OCI-LY1 (cell line): Measurements from ENCODE around the gene GNS.

Experiments
- H2AFZ ChIP-seq: fragments of 200-600 bp; sonication (generic), shearing (Covaris generic); 2 replicates; pipeline ENCODE4 v1.6.0; 2014; ENCODE audit warnings: antibody characterized with exemption, mild to moderate bottlenecking, low read length
- H3F3A ChIP-seq: fragments of 200-600 bp; sonication (generic), shearing (Covaris generic); 2 replicates; pipeline ENCODE4 v1.6.0; 2014; ENCODE audit warnings: mild to moderate bottlenecking, antibody characterized with exemption, low read length, moderate library complexity; ENCODE audit not compliant: insufficient read depth
- H3K27ac ChIP-seq: fragments of 200-600 bp; sonication (generic); 2 replicates; pipeline ENCODE4 v1.5.1; 2014; ENCODE audit warnings: low read length, mixed run types, mild to moderate bottlenecking, low read depth; ENCODE audit not compliant: poor library complexity, severe bottlenecking
- H3K27me3 ChIP-seq: fragments of 200-600 bp; sonication (generic); 2 replicates; pipeline ENCODE4 v1.6.0; 2014; ENCODE audit warnings: antibody characterized with exemption, mild to moderate bottlenecking, low read length, moderate library complexity; ENCODE audit not compliant: insufficient read depth
- H3K36me3 ChIP-seq: fragments of 200-600 bp; sonication (generic); 2 replicates; pipeline ENCODE4 v1.6.1; 2014; ENCODE audit warnings: mild to moderate bottlenecking, antibody characterized with exemption, low read length, moderate library complexity, mixed read lengths; ENCODE audit not compliant: insufficient read depth
- H3K4me1 ChIP-seq: fragments of 200-600 bp; sonication (generic); 2 replicates; pipeline ENCODE4 v1.5.1; 2014; ENCODE audit warnings: mild to moderate bottlenecking, low read length, moderate library complexity; ENCODE audit not compliant: insufficient read depth, severe bottlenecking
- H3K4me2 ChIP-seq: fragments of 200-600 bp; sonication (generic), shearing (Covaris generic); 2 replicates; pipeline ENCODE4 v1.6.1; 2014; ENCODE audit warnings: low read length
- H3K4me3 ChIP-seq: fragments of 200-600 bp; sonication (generic); 2 replicates; pipeline ENCODE4 v1.5.1; 2014; ENCODE audit warnings: low read length, low read depth, mild to moderate bottlenecking, mixed read lengths; ENCODE audit not compliant: poor library complexity, severe bottlenecking
- H3K79me2 ChIP-seq: fragments of 200-600 bp; shearing (Covaris generic); 2 replicates; pipeline ENCODE4 v1.6.1; 2016; ENCODE audit warnings: mixed run types, low read length, mixed read lengths; ENCODE audit not compliant: insufficient read depth
- H3K9ac ChIP-seq: fragments of 200-600 bp; sonication (generic), shearing (Covaris generic); 2 replicates; pipeline ENCODE4 v1.6.1; 2014; ENCODE audit warnings: mild to moderate bottlenecking, low read length, mixed read lengths
- H3K9me2 ChIP-seq: fragments of 200-600 bp; sonication (generic), shearing (Covaris generic); 2 replicates; pipeline ENCODE4 v1.6.1; 2014; ENCODE audit warnings: low read depth, mild to moderate bottlenecking, low read length, mixed read lengths
- H3K9me3 ChIP-seq: fragments of 200-600 bp; shearing (Covaris generic); 2 replicates; pipeline ENCODE4 v1.6.1; 2014; ENCODE audit warnings: low read length, mixed read lengths
- H4K20me1 ChIP-seq: fragments of 200-600 bp; sonication (generic), shearing (Covaris generic); 2 replicates; pipeline ENCODE4 v1.6.0; 2016; ENCODE audit warnings: mild to moderate bottlenecking, low read length; ENCODE audit not compliant: insufficient read depth
- EZH2 ChIP-seq: fragments of 200-600 bp; sonication (generic), shearing (Covaris generic); IDR thresholded peaks from 2 replicates; pipeline ENCODE4 v1.8.0; 2017; ENCODE audit warnings: borderline replicate concordance, mixed run types, mild to moderate bottlenecking, antibody characterized with exemption, low read length, moderate library complexity, mixed read lengths
- TF ChIP-seq, protein P1 (sequence below): fragments of 200-600 bp; sonication (generic), shearing (Covaris generic); IDR thresholded peaks from 2 replicates; pipeline ENCODE4 v1.5.1; 2017; ENCODE audit warnings: mild to moderate bottlenecking, antibody characterized with exemption, low read length, moderate library complexity, mixed read lengths

GNS gene

DNA sequence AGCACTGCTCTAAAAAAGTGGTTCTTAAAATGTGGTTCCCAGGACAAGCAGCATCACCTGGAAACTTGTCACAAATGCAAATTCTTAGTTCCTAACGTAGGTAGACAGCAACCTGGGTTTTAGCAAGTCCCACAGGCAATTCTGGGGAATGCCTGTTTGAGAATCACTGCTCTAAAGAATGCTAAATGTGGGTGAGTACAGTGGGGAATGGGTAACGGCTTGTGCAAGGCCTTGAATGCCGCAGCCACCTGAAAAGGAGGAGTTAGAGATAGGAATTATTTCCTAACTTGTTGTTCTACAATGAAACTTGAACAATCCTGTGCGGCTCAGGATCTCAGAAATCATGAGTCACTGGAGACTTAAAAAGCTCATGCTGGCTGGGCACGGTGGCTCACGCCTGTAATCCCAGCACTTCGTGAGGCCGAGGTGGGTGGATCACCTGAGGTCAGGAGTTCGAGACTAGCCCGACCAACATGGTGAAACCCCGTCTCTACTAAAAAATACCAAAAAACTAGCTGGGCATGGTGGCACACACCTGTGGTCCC, 34.9 kb downstream of the GNS start:
- no peak overlapping the region for H3K9ac ChIP-seq
- H3K4me1 ChIP-seq = no peaks in the 10 kb centered on the region
- no peaks in the 10 kb centered on the region for H3K9me3 ChIP-seq
- H3K27ac ChIP-seq = no peak overlapping the region
- H3F3A ChIP-seq = no peaks in the 10 kb centered on the region
- no peaks in the 10 kb centered on the region for H4K20me1 ChIP-seq
- H3K27me3 ChIP-seq = no peaks in the 10 kb centered on the region
- no peak for TF ChIP-seq EZH2
- TF ChIP-seq, protein P1, sequence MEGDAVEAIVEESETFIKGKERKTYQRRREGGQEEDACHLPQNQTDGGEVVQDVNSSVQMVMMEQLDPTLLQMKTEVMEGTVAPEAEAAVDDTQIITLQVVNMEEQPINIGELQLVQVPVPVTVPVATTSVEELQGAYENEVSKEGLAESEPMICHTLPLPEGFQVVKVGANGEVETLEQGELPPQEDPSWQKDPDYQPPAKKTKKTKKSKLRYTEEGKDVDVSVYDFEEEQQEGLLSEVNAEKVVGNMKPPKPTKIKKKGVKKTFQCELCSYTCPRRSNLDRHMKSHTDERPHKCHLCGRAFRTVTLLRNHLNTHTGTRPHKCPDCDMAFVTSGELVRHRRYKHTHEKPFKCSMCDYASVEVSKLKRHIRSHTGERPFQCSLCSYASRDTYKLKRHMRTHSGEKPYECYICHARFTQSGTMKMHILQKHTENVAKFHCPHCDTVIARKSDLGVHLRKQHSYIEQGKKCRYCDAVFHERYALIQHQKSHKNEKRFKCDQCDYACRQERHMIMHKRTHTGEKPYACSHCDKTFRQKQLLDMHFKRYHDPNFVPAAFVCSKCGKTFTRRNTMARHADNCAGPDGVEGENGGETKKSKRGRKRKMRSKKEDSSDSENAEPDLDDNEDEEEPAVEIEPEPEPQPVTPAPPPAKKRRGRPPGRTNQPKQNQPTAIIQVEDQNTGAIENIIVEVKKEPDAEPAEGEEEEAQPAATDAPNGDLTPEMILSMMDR = no peak
- no peak overlapping the region for H3K4me3 ChIP-seq
- H3K4me2 ChIP-seq = no peak overlapping the region
- H3K9me2 ChIP-seq = no peaks in the 10 kb centered on the region
- no peak overlapping the region for H2AFZ ChIP-seq
- H3K36me3 ChIP-seq = peaks cover 25% of the 10 kb centered on the region; the same call in 1 of the 2 replicates
- H3K79me2 ChIP-seq = no peaks in the 10 kb centered on the region

DNA sequence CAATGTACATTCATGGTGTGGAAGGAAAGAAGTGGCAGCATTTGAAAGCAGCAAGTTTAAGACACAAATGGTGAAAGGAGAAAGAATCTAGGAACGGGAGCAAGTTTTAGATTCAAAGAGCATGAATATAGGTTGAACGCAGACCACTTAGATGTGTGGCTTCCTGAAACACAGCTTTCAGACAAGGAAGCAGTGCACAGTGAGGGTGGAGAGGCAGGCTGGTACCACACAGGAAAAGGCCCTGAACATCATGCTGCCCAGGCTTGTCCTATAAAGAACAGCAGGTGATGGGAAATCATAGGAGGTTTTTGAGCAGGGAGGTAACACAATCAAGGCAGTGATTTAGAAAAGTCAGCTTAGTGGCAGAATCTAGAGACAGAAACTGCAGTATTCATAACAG, 35.6 kb downstream of the GNS start:
- H3K36me3 ChIP-seq = peaks cover 25% of the 10 kb centered on the region; the same call in 1 of the 2 replicates

DNA sequence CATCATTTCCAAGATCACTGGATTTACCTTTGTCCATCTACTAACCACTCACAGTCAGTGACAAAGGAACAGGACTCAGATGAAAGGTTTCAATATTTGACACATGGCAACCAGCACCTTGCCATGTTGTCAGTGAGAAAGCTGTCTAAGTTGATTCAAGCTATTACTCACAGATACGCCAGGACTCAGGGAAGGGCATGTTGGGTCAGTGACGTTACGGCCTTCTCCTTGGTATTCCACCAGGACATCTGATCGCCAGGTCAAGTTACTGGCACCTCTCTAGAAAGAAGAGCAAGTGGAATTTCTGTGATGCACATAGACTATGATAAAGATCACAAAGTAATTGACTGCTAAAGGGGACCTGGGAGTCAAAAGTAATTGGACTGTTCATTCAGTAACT, 36.4 kb downstream of the GNS start:
- Histone ChIP-seq H3K36me3 (peaks cover 21% of the 10 kb centered on the region; the same call in 1 of the 2 replicates), H3K9ac (no peak overlapping the region), H2AFZ (no peak overlapping the region), H3K4me2 (no peak overlapping the region), H3K4me3 (no peak overlapping the region), H3K9me2 (no peaks in the 10 kb centered on the region), H3K27ac (no peak overlapping the region), H3K79me2 (no peaks in the 10 kb centered on the region), H3K9me3 (no peaks in the 10 kb centered on the region), H3F3A (no peaks in the 10 kb centered on the region), H3K27me3 (no peaks in the 10 kb centered on the region), H4K20me1 (no peaks in the 10 kb centered on the region), H3K4me1 (no peaks in the 10 kb centered on the region)
- TF ChIP-seq EZH2 = no peak
- TF ChIP-seq, protein P1 = no peak

More for the DNA sequence above, 35.6 kb downstream of the GNS start:
- Histone ChIP-seq H3K27me3 (no peaks in the 10 kb centered on the region), H3K27ac (no peak overlapping the region), H3F3A (no peaks in the 10 kb centered on the region), H3K4me2 (no peak overlapping the region), H3K4me1 (no peaks in the 10 kb centered on the region), H2AFZ (no peak overlapping the region), H3K9me3 (no peaks in the 10 kb centered on the region), H4K20me1 (no peaks in the 10 kb centered on the region), H3K9ac (no peak overlapping the region), H3K9me2 (no peaks in the 10 kb centered on the region), H3K79me2 (no peaks in the 10 kb centered on the region), H3K4me3 (no peak overlapping the region)
- TF ChIP-seq EZH2 = no peak
- TF ChIP-seq, protein P1 = no peak
